ENCODE measurements around the gene HTR1D. TPM values are rescaled to one million over a fixed set of nuclear protein-coding genes. Genes with fewer than 3 reads are reported as not detected.

The HTR1D gene
- total RNA-seq, 1 experiment from 2014 or later = 3.1 TPM

GRCh38 chr1:23149114-23149513 is 68.2 kb downstream of the HTR1D start:
- Histone ChIP-seq H3K56ac (ENCODE audit: insufficient read length, low read depth, low read length) (no peak overlapping the region), H3K4ac (ENCODE audit: low read depth, low read length) (no peak overlapping the region), H2BK120ac (ENCODE audit: low read depth, low read length, poor library complexity, severe bottlenecking) (no peak overlapping the region), H3T11ph (ENCODE audit: low read length) (no peak overlapping the region), H3K23ac (ENCODE audit: insufficient read length, low read depth, low read length) (no peak overlapping the region), H2BK5ac (ENCODE audit: insufficient read length, low read length) (no peak overlapping the region), H3K27me3 (ENCODE audit: insufficient read depth, low read length) (no peaks in the 10 kb centered on the region), H3K18ac (ENCODE audit: insufficient read length, low read depth, low read length) (no peak overlapping the region), H3K9me3 (ENCODE audit: control insufficient read depth, low read depth, low read length) (no peaks in the 10 kb centered on the region), H2BK20ac (ENCODE audit: low read depth, low read length, poor library complexity, severe bottlenecking) (no peak overlapping the region), H3K9ac (ENCODE audit: extremely low read depth, insufficient read length, low read length) (no peak overlapping the region), H2AK5ac (ENCODE audit: insufficient read length, low read length) (no peak overlapping the region), H2BK12ac (ENCODE audit: insufficient read length, low read depth, low read length) (no peak overlapping the region), H2AFZ (ENCODE audit: low read length) (no peak overlapping the region), H4K8ac (replicated peaks; ENCODE audit: insufficient read length, low read depth, low read length) (no peak overlapping the region), H4K20me1 (ENCODE audit: control insufficient read depth, insufficient read depth, insufficient read length) (peaks cover 2% of the 10 kb centered on the region), H4K5ac (ENCODE audit: insufficient read length, low read depth, low read length) (no peak overlapping the region), H4K91ac (ENCODE audit: insufficient read length, low read depth, low read length) (no peak overlapping the region), H3K79me2 (ENCODE audit: insufficient read depth, low read length) (peaks cover 27% of the 10 kb centered on the region; the same call in 1 of the 2 replicates), H2BK15ac (ENCODE audit: low read depth, low read length) (no peak overlapping the region), H3K4me2 (ENCODE audit: insufficient read depth, insufficient read length, low read length) (no peak overlapping the region), H3K23me2 (ENCODE audit: insufficient read length, low read depth, low read length, poor library complexity, severe bottlenecking) (no peaks in the 10 kb centered on the region), H3K27ac (ENCODE audit: insufficient read length, low read depth, low read length) (no peak overlapping the region), H3K14ac (ENCODE audit: insufficient read depth, low read length) (no peak overlapping the region), H3K4me1 (ENCODE audit: insufficient read depth, low read length) (no peaks in the 10 kb centered on the region), H3K79me1 (ENCODE audit: insufficient read depth, low read depth, low read length, poor library complexity, severe bottlenecking) (peaks cover 3% of the 10 kb centered on the region)
- no peak for TF ChIP-seq CTCF (conservative IDR thresholded peaks at IDR 0.05)
- Mint-ChIP-seq H3K4me3 (no peak overlapping the region), H3K27me3 (ENCODE audit: low read depth) (no peaks in the 10 kb centered on the region), H3K27ac (no peak overlapping the region), H3K9me3 (no peaks in the 10 kb centered on the region), H3K4me1 (peaks cover 8 to 20% of the 10 kb centered on the region in 2 experiments), H3K36me3 (ENCODE audit: insufficient read depth in 1 of 3, low read depth in 3 of 3) (peaks cover 0 to 7% (median 0%) of the 10 kb centered on the region in 3 experiments; a peak in 1 of 7 replicates)
- no peak for DNase-seq
- WGBS (ENCODE audit: extremely low coverage, insufficient read length, low lambda C conversion rate) = no CpG with 5 or more reads among the region's 1 CpG

All from H9 (cell line).